ENCODE data around the gene AGBL4. TPM values are rescaled to one million over a fixed set of nuclear protein-coding genes. Genes with fewer than 3 reads are reported as not detected.

Gene AGBL4
- total RNA-seq, 4 donors from 2014 or later, result not detected

DNA sequence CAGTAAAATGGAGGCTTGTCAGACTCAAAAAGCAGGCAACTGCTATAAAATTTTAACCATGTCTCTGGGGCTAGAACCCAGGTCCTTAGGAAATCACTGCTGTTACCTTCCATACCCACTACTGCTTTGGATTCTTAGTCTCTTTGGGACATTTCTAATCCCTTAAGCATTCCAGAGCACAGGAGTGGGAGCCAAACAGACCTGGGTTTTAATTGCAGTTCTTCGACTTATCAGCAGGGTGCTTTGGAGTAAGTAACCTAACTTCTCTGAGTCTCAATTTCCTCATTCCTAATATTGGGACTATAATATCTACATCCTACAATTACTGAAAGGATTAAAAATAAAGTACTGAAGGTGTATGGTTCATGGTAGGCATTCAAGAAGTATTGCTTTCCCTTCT is 1086.0 kb downstream of the AGBL4 start:
- Histone ChIP-seq H3K27ac (no peak overlapping the region), H3K9me3 (no peaks in the 10 kb centered on the region), H3K4me3 (no peak overlapping the region), H3K4me1 (no peaks in the 10 kb centered on the region), H3K27me3 (no peaks in the 10 kb centered on the region), H3K36me3 (no peaks in the 10 kb centered on the region)
- TF ChIP-seq POLR2A (IDR thresholded peaks at IDR 0.05), result no peak
- TF ChIP-seq, protein P1, sequence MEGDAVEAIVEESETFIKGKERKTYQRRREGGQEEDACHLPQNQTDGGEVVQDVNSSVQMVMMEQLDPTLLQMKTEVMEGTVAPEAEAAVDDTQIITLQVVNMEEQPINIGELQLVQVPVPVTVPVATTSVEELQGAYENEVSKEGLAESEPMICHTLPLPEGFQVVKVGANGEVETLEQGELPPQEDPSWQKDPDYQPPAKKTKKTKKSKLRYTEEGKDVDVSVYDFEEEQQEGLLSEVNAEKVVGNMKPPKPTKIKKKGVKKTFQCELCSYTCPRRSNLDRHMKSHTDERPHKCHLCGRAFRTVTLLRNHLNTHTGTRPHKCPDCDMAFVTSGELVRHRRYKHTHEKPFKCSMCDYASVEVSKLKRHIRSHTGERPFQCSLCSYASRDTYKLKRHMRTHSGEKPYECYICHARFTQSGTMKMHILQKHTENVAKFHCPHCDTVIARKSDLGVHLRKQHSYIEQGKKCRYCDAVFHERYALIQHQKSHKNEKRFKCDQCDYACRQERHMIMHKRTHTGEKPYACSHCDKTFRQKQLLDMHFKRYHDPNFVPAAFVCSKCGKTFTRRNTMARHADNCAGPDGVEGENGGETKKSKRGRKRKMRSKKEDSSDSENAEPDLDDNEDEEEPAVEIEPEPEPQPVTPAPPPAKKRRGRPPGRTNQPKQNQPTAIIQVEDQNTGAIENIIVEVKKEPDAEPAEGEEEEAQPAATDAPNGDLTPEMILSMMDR (IDR thresholded peaks at IDR 0.05 in 4 of 5, conservative IDR thresholded peaks at IDR 0.05 in 1 of 5), result no peak
- intact Hi-C loops (cut with DNase I; ENCODE audit: low total_unique reads), result no loop called here
- DNase-seq, result no peak
- in situ Hi-C loops (cut with MboI; ENCODE audit: low sequenced_read_pairs in 4 of 4), result no loop called here
- ATAC-seq, result no peak

DNA sequence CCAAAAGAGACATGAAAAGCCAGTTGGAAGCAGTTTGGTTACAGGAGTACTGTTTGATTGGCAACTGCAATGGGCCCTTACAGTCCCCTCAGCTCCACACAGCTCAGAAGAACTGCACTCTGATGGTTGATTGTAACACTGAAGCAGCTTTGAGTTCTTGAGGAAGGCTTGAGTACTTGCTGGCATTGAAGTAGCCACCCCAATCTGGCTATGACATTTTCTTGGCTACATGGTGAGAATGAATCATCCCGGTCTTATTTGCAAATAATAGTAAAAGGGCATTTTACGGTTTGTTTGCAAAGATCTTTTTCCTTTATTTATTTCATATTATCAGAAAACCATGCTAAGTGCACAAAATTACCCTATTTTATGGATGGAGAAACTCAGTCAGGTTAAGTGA is 1087.3 kb downstream of the AGBL4 start:
- TF ChIP-seq POLR2A (IDR thresholded peaks at IDR 0.05), result no peak
- TF ChIP-seq, protein P1 (IDR thresholded peaks at IDR 0.05 in 4 of 5, conservative IDR thresholded peaks at IDR 0.05 in 1 of 5), result no peak
- no peak for DNase-seq
- intact Hi-C loops (cut with DNase I; ENCODE audit: low total_unique reads) (no loop called here), in situ Hi-C loops (cut with MboI; ENCODE audit: low sequenced_read_pairs in 4 of 4) (no loop called here)
- Histone ChIP-seq H3K36me3 (no peaks in the 10 kb centered on the region), H3K27ac (no peak overlapping the region), H3K9me3 (no peaks in the 10 kb centered on the region), H3K27me3 (no peaks in the 10 kb centered on the region), H3K4me3 (no peak overlapping the region), H3K4me1 (no peaks in the 10 kb centered on the region)
- no peak for ATAC-seq

DNA sequence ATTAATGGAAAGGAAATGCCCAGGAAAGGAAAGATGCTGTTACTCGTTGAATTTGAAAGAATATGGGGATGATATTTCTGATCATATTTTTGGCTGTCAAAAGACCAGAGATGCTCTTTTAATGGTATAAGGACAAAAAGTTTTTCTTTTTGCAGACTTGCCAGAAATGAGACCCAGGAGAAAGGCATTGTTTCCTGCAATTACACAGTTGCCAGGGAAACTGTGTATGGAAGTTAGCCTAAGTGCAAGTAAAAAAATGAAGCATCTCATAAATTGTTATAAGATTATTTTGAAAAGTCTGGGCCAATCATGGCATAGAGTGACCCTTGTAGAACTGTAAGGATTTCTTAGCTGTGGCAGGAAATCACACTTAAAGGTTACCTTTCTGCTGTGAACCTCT is 1091.4 kb downstream of the AGBL4 start:
- H3K9me3 ChIP-seq, result no peaks in the 10 kb centered on the region
- H3K27me3 ChIP-seq, result no peaks in the 10 kb centered on the region
- in situ Hi-C loops (cut with MboI; ENCODE audit: low sequenced_read_pairs in 4 of 4), result no loop called here
- no peaks in the 10 kb centered on the region for H3K36me3 ChIP-seq
- H3K27ac ChIP-seq, result no peak overlapping the region
- TF ChIP-seq POLR2A (IDR thresholded peaks at IDR 0.05), result no peak
- TF ChIP-seq, protein P1 (IDR thresholded peaks at IDR 0.05 in 4 of 5, conservative IDR thresholded peaks at IDR 0.05 in 1 of 5), result no peak
- intact Hi-C loops (cut with DNase I; ENCODE audit: low total_unique reads), result no loop called here
- H3K4me1 ChIP-seq, result no peaks in the 10 kb centered on the region
- no peak overlapping the region for H3K4me3 ChIP-seq
- DNase-seq (no peak), ATAC-seq (no peak)

DNA sequence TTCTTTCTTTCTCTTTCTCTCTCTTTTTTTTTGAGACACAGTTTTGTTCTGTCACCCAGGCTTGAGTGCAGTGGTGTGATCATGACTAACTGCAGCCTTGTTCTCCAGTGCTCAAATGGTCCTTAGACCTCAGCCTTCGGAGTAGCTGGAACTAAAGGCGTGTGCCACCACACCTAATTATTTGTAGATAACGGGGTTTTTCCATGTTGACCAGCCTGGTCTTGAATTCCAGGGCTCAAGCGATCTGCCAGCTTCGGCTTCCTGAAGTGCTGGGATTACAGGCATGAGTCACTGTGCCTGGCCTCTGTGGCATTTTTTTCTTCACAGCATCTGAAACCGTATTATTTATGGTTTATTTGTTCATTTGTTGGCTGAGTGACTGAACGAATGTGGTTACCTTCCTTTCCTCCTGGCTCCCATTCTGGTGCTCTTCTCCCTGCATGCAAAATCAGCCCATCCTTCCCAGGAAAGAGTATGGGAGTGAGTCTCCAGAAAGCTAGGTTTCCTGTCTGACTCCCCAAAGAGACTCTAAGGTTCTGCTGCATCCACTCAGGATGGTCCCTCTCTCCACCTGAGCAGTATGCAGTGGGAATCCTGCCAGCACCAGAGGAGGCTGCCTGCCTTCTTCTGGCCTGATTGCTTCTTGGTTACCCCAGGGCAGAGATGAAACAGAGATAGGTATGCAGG is 1092.1 kb downstream of the AGBL4 start:
- Histone ChIP-seq H3K4me1 (no peaks in the 10 kb centered on the region), H3K27me3 (no peaks in the 10 kb centered on the region), H3K27ac (no peak overlapping the region), H3K36me3 (no peaks in the 10 kb centered on the region), H3K9me3 (no peaks in the 10 kb centered on the region), H3K4me3 (no peak overlapping the region)
- ATAC-seq (no peak), DNase-seq (no peak)
- in situ Hi-C loops (cut with MboI; ENCODE audit: low sequenced_read_pairs in 4 of 4), result no loop called here
- TF ChIP-seq, protein P1 (IDR thresholded peaks at IDR 0.05 in 4 of 5, conservative IDR thresholded peaks at IDR 0.05 in 1 of 5), result no peak
- TF ChIP-seq POLR2A (IDR thresholded peaks at IDR 0.05), result no peak
- intact Hi-C loops (cut with DNase I; ENCODE audit: low total_unique reads), result no loop called here

DNA sequence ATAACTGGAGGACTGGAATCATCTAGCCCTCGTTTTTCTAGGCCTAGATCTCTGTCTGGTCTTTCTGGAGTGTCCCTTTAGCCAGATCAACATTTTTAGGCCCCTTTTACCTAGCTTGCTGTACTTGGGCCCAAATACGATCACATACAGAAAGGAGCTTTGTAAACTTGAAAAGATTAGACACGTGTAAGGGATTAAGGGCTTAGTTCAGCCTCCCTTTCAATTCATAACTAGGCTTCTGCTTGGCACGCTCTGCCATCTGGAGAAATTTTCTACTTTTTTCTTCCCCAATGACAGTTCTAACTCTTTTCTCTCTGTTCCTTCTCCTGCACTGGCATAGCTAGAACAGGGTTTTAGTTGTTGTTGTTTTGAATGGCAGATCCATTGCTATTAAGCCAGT is 1093.7 kb downstream of the AGBL4 start:
- no peak overlapping the region for H3K27ac ChIP-seq
- no peaks in the 10 kb centered on the region for H3K4me1 ChIP-seq
- no peak overlapping the region for H3K4me3 ChIP-seq
- no peaks in the 10 kb centered on the region for H3K27me3 ChIP-seq
- no peaks in the 10 kb centered on the region for H3K36me3 ChIP-seq
- in situ Hi-C loops (cut with MboI; ENCODE audit: low sequenced_read_pairs in 4 of 4) (no loop called here), intact Hi-C loops (cut with DNase I; ENCODE audit: low total_unique reads) (no loop called here)
- no peak for DNase-seq
- no peaks in the 10 kb centered on the region for H3K9me3 ChIP-seq
- TF ChIP-seq, protein P1 (IDR thresholded peaks at IDR 0.05 in 4 of 5, conservative IDR thresholded peaks at IDR 0.05 in 1 of 5), result no peak
- TF ChIP-seq POLR2A (IDR thresholded peaks at IDR 0.05), result no peak
- no peak for ATAC-seq
